Progenitor cell of endocrine pancreas (in vitro differentiated cells): Measurements from ENCODE around the gene BSN. TPM values are rescaled to one million over a fixed set of nuclear protein-coding genes. Genes with fewer than 3 reads are reported as not detected.

Experiments
- DNase-seq: peaks from one replicate; pipeline ENCODE4 v3.0.0; 2021; ENCODE audit warnings: low spot score; ENCODE audit not compliant: unreplicated experiment
- H3K27ac Mint-ChIP-seq: 2 replicates; pipeline ENCODE4 v1.8.0; 2021; ENCODE audit warnings: mild to moderate bottlenecking, moderate library complexity, mixed read lengths
- H3K27me3 Mint-ChIP-seq: 2 replicates; pipeline ENCODE4 v1.8.0; 2021; ENCODE audit warnings: mixed read lengths
- H3K36me3 Mint-ChIP-seq: 2 replicates; pipeline ENCODE4 v1.8.0; 2022; ENCODE audit warnings: mixed read lengths; ENCODE audit not compliant: insufficient read depth
- H3K4me1 Mint-ChIP-seq: 2 replicates; pipeline ENCODE4 v1.8.0; 2021; ENCODE audit warnings: low read depth, mixed read lengths
- H3K4me3 Mint-ChIP-seq: 2 replicates; pipeline ENCODE4 v1.8.0; 2021; ENCODE audit warnings: low read depth, mild to moderate bottlenecking, moderate library complexity, mixed read lengths
- H3K9me3 Mint-ChIP-seq: 2 replicates; pipeline ENCODE4 v1.8.0; 2021; ENCODE audit warnings: low read depth, mixed read lengths
- total RNA-seq: library from RNA; stranded (reverse); gene quantifications from 2 replicates; pipeline ENCODE4 v1.2.1, GENCODE V29; 2021
- TF ChIP-seq, protein P1 (sequence below): fragments of 200-600 bp; sonication (generic); IDR thresholded peaks from one replicate; pipeline ENCODE4 v1.5.0; 2021; ENCODE audit warnings: antibody characterized with exemption, mild to moderate bottlenecking; ENCODE audit not compliant: unreplicated experiment

Gene BSN
- total RNA-seq, 1 donor from 2014 or later: 3.8 TPM

DNA sequence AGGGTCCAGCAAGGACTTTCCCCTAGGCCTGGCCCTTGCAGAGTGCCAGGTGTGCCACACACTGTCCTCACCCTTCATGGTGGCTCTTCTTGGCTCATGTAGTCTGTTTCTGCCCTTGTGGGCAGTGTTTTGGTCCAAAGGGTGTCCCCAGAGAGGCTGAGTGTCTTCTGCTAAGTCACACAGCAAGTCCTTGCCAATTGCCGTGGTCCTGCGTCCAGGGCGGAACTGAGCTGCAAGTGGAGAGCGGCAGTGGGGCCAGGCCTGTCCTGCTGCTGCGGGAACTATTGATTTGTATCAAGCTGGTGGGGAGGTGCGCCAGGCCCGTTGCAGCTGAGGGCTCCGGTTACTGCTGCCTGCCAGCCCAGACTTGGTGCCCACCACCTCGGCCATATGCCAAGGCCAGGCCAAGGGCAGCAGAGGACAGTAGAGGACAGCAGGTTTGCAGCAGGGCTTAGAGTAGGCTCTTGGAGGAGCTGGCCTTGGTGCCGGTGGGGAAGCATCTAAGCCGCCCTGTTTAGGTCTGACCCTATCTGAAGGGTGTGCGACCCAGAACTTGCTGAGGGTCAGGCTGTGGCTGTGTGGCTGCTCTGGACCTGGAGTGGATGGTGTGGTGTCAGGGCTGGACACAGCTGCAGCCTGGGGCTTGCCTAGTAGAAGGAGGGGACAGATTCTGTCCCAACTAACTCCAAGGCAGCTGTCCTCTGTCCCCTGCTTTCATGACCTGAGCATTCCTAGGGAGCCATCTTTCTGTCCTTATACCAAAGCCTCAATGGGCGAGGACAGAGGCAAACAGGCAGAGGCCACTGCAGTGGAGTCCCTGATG, 160.7 kb downstream of the BSN start:
- TF ChIP-seq, protein P1, sequence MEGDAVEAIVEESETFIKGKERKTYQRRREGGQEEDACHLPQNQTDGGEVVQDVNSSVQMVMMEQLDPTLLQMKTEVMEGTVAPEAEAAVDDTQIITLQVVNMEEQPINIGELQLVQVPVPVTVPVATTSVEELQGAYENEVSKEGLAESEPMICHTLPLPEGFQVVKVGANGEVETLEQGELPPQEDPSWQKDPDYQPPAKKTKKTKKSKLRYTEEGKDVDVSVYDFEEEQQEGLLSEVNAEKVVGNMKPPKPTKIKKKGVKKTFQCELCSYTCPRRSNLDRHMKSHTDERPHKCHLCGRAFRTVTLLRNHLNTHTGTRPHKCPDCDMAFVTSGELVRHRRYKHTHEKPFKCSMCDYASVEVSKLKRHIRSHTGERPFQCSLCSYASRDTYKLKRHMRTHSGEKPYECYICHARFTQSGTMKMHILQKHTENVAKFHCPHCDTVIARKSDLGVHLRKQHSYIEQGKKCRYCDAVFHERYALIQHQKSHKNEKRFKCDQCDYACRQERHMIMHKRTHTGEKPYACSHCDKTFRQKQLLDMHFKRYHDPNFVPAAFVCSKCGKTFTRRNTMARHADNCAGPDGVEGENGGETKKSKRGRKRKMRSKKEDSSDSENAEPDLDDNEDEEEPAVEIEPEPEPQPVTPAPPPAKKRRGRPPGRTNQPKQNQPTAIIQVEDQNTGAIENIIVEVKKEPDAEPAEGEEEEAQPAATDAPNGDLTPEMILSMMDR: no peak
- H3K27ac Mint-ChIP-seq: no peak overlapping the region
- no peaks in the 10 kb centered on the region for H3K36me3 Mint-ChIP-seq
- DNase-seq: no peak
- no peaks in the 10 kb centered on the region for H3K27me3 Mint-ChIP-seq
- H3K4me3 Mint-ChIP-seq: no peak overlapping the region
- H3K9me3 Mint-ChIP-seq: no peaks in the 10 kb centered on the region
- H3K4me1 Mint-ChIP-seq: peaks cover 11% of the 10 kb centered on the region

DNA sequence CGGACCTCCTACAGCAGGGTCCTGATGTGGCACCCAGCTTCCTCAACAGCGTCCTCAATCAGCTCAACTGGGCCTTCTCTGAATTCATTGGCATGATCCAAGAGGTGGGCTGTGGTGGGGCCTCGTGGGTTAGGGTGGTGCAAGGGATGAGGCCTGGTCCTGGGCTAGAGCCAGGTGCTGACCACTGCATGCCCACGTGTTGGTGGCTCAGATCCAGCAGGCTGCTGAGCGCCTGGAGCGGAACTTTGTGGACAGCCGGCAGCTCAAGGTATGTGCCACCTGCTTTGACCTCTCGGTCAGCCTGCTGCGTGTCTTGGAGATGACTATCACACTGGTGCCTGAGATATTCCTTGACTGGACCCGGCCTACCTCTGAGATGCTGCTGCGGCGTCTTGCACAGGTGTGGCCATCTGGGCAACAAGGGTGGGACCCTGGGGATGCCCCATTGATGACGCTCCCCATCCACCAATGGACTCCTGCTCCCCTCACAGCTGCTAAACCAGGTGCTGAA, 161.4 kb downstream of the BSN start:
- TF ChIP-seq, protein P1: no peak
- Mint-ChIP-seq H3K27me3 (no peaks in the 10 kb centered on the region), H3K4me3 (no peak overlapping the region), H3K4me1 (peaks cover 11% of the 10 kb centered on the region), H3K36me3 (no peaks in the 10 kb centered on the region), H3K27ac (no peak overlapping the region), H3K9me3 (no peaks in the 10 kb centered on the region)
- peak; percentile 8 for DNase-seq

DNA sequence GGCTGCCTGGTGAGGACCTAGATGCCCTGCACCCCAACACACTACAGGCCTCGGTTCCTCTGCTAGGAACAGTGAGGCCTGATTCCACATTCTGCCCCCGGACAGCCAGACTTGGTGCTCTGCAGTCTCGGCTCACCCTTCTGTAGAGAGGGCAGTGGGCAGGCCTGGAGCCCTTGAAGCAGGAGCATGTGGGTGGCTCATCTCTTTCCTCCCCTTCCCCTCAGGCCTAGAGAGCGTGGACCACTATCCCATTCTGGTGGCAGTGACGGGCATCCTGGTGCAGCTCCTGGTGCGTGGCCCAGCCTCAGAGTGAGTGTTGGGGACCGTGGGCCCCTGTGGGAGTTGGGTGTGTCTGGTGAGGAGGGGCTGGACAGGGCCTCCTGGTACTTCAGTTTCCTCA, 161.9 kb downstream of the BSN start:
- Mint-ChIP-seq H3K9me3 (no peaks in the 10 kb centered on the region), H3K36me3 (no peaks in the 10 kb centered on the region), H3K27me3 (no peaks in the 10 kb centered on the region), H3K4me3 (no peak overlapping the region), H3K27ac (no peak overlapping the region), H3K4me1 (peaks cover 11% of the 10 kb centered on the region)
- DNase-seq: no peak
- TF ChIP-seq, protein P1: no peak

DNA sequence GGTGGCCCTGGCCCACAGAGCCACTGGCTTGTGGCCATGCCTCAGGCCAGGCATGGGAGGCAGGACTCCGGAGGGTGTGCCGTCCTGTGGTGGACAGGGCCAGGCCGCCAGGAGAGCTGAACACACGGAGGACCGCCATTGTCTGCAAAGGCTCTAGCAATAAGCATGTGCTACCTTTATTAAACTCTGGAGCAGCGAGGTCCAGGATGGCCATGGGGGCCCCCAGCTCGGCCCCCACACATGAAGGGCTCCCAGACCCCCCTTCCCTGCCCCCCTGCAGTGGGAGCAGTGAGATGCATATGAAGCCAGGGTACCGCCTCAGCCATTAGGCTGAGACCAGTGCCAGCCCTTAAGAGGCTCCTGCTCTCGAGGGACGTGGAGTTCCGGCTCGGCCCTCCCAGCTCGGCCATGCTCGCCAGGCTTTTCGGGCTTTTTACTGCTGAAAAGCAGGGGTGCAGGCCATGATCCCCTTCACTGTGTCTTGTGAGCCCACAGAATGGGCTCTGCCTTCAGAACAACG, 162.5 kb downstream of the BSN start:
- no peak overlapping the region for H3K27ac Mint-ChIP-seq

More for the DNA sequence above, 162.5 kb downstream of the BSN start:
- H3K4me1 Mint-ChIP-seq: peaks cover 11% of the 10 kb centered on the region
- no peaks in the 10 kb centered on the region for H3K9me3 Mint-ChIP-seq
- no peaks in the 10 kb centered on the region for H3K36me3 Mint-ChIP-seq
- no peak for DNase-seq
- TF ChIP-seq, protein P1: no peak
- H3K27me3 Mint-ChIP-seq: no peaks in the 10 kb centered on the region
- H3K4me3 Mint-ChIP-seq: no peak overlapping the region
